ENCODE results near the gene CATSPERB.

GRCh38 chr14:91732859-91733477, 1.1 kb upstream of the CATSPERB start:
- TF ChIP-seq, protein P1, sequence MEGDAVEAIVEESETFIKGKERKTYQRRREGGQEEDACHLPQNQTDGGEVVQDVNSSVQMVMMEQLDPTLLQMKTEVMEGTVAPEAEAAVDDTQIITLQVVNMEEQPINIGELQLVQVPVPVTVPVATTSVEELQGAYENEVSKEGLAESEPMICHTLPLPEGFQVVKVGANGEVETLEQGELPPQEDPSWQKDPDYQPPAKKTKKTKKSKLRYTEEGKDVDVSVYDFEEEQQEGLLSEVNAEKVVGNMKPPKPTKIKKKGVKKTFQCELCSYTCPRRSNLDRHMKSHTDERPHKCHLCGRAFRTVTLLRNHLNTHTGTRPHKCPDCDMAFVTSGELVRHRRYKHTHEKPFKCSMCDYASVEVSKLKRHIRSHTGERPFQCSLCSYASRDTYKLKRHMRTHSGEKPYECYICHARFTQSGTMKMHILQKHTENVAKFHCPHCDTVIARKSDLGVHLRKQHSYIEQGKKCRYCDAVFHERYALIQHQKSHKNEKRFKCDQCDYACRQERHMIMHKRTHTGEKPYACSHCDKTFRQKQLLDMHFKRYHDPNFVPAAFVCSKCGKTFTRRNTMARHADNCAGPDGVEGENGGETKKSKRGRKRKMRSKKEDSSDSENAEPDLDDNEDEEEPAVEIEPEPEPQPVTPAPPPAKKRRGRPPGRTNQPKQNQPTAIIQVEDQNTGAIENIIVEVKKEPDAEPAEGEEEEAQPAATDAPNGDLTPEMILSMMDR (conservative IDR thresholded peaks at IDR 0.05 in 1 of 2, IDR thresholded peaks at IDR 0.05 in 1 of 2; ENCODE audit: low read depth in 1 of 2, low read length in 2 of 2): no peak
- no peak for TF ChIP-seq EZH2 (IDR thresholded peaks at IDR 0.05; ENCODE audit: low read length, missing control alignments)
